Keratinocyte (primary cell): ENCODE measurements around the gene CACNA1H. TPM values are rescaled to one million over a fixed set of nuclear protein-coding genes. Genes with fewer than 3 reads are reported as not detected.
"Not testable (repeated sequence)": the region's sequence is repeated elsewhere in the genome, so short reads cannot be mapped to it uniquely, and the experiment has no call there.

Experiments
- DNase-seq: peaks from one replicate; pipeline ENCODE4 v3.0.0-alpha.2; 2011; ENCODE audit warnings: low read depth, missing footprints, low spot score
- FAIRE-seq: peaks from 2 replicates; lab custom pipeline; 2011; peaks lifted over from hg19 to GRCh38; lab: Jason Lieb, UNC
- H2AFZ ChIP-seq: 2 replicates; pipeline ENCODE4 v1.6.0; 2012; ENCODE audit warnings: low read length, control low read depth, inconsistent platforms; ENCODE audit not compliant: control insufficient read depth
- H3K27ac ChIP-seq: 2 replicates; pipeline ENCODE4 v1.5.1; 2011; ENCODE audit warnings: low read length; ENCODE audit not compliant: control insufficient read depth, insufficient read depth
- H3K27me3 ChIP-seq: 3 replicates; pipeline ENCODE4 v1.6.0; 2011; ENCODE audit warnings: low read length; ENCODE audit not compliant: control insufficient read depth, insufficient read depth; ENCODE audit errors: extremely low read depth
- H3K36me3 ChIP-seq, 2 experiments: 2 replicates in 1 of 2; 3 replicates in 1 of 2; pipeline ENCODE4 v1.5.1; 2011; ENCODE audit warnings: low read length in 2 of 2, mild to moderate bottlenecking in 1 of 2; ENCODE audit not compliant: control insufficient read depth in 2 of 2, insufficient read depth in 2 of 2; ENCODE audit errors: extremely low read depth in 1 of 2
- H3K4me1 ChIP-seq: 3 replicates; pipeline ENCODE4 v1.5.1; 2011; ENCODE audit warnings: low read length; ENCODE audit not compliant: control insufficient read depth, insufficient read depth; ENCODE audit errors: extremely low read depth
- H3K4me2 ChIP-seq: 3 replicates; pipeline ENCODE4 v1.6.0; 2011; ENCODE audit warnings: low read depth, low read length; ENCODE audit not compliant: control insufficient read depth, insufficient read depth; ENCODE audit errors: extremely low read depth
- H3K4me3 ChIP-seq, 3 experiments: fragments of 200-600 bp in 1 of 3; sonication (generic) in 1 of 3; 2 replicates in 2 of 3; 3 replicates in 1 of 3; pipeline ENCODE4 v1.5.1; 2011 to 2016; ENCODE audit warnings: low read length in 3 of 3, mild to moderate bottlenecking in 3 of 3, control low read depth in 2 of 3, inconsistent platforms in 1 of 3, low read depth in 1 of 3, mixed read lengths in 1 of 3, mixed run types in 1 of 3, moderate library complexity in 1 of 3; ENCODE audit not compliant: control insufficient read depth in 2 of 3, insufficient read depth in 2 of 3; ENCODE audit errors: extremely low read depth in 1 of 3
- H3K79me2 ChIP-seq: 2 replicates; pipeline ENCODE4 v1.6.0; 2012; ENCODE audit warnings: low read length; ENCODE audit not compliant: control insufficient read depth, insufficient read depth
- H3K9ac ChIP-seq: 3 replicates; pipeline ENCODE4 v1.6.0; 2011; ENCODE audit warnings: low read length; ENCODE audit not compliant: control insufficient read depth, insufficient read depth; ENCODE audit errors: extremely low read depth
- H3K9me1 ChIP-seq: 3 replicates; pipeline ENCODE4 v1.6.0; 2011; ENCODE audit warnings: low read length; ENCODE audit not compliant: control insufficient read depth, insufficient read depth; ENCODE audit errors: extremely low read depth
- H3K9me3 ChIP-seq: 2 replicates; pipeline ENCODE4 v1.5.1; 2012; ENCODE audit warnings: low read depth, low read length; ENCODE audit not compliant: control insufficient read depth
- H4K20me1 ChIP-seq: 3 replicates; pipeline ENCODE4 v1.6.0; 2011; ENCODE audit warnings: low read length; ENCODE audit not compliant: control insufficient read depth, insufficient read depth; ENCODE audit errors: extremely low read depth
- dilution Hi-C: fragments of 300-500 bp; cut with MboI; formaldehyde crosslinking; loops from one replicate; pipeline ENCODE4 v1.7.0; 2020; ENCODE audit warnings: low sequenced_read_pairs; ENCODE audit not compliant: extremely low pct_ligation_motif_present
- polyA plus RNA-seq, 5 experiments: library from polyadenylated mRNA; depleted of rRNA in 3 of 5; stranded (reverse) in 3 of 5; stranded (forward) in 1 of 5; unstranded in 1 of 5; fragments of >200 nt; gene quantifications; 1 replicate in 1 of 5; 2 replicates in 3 of 5; 3 replicates in 1 of 5; pipeline versions ENCODE4 v1.2.1 to v1.2.3, GENCODE V29; 2011 to 2012; ENCODE audit warnings: missing spikeins in 2 of 5, low read depth in 1 of 5, low replicate concordance in 1 of 5

The CACNA1H gene
- polyA plus RNA-seq, 1 donor (not counting 4 experiments of a cell fraction or from before 2014, with no cell fraction given): not detected

GRCh38 chr16:1249031-1249755 lies 96.3 kb downstream of the CACNA1H start:
- H3K9me1 ChIP-seq, H3K9ac ChIP-seq, dilution Hi-C loops, H4K20me1 ChIP-seq, H3K4me2 ChIP-seq, H3K4me3 ChIP-seq, H3K9me3 ChIP-seq, H3K79me2 ChIP-seq, H3K27ac ChIP-seq, H3K4me1 ChIP-seq, H2AFZ ChIP-seq, H3K36me3 ChIP-seq, DNase-seq: not testable (repeated sequence)
- peak; percentile 36 for FAIRE-seq
- peaks cover 11% of the 10 kb centered on the region for H3K27me3 ChIP-seq

- H3K9me1 ChIP-seq, FAIRE-seq, H3K36me3 ChIP-seq, H3K4me2 ChIP-seq, H3K9ac ChIP-seq, H4K20me1 ChIP-seq, H3K4me3 ChIP-seq, H3K79me2 ChIP-seq, dilution Hi-C loops, H3K27ac ChIP-seq, H3K9me3 ChIP-seq, H3K4me1 ChIP-seq, H2AFZ ChIP-seq, H3K27me3 ChIP-seq, DNase-seq: not testable (repeated sequence)
Observed at GRCh38 chr16:1253701-1254364, 100.9 kb downstream of the CACNA1H start.

GRCh38 chr16:1254821-1255220 lies 101.9 kb downstream of the CACNA1H start:
- dilution Hi-C loops, H3K4me1 ChIP-seq, FAIRE-seq: not testable (repeated sequence)

GRCh38 chr16:1255276-1256122 lies 102.6 kb downstream of the CACNA1H start, which contains the start of gene TPSD1:
TSS of gene TPSD1 (plus strand) at chr16:1256069. CDS start at chr16:1256281, 212 bp downstream.
- H3K4me1 ChIP-seq, H3K27ac ChIP-seq, H4K20me1 ChIP-seq, DNase-seq, H3K4me2 ChIP-seq, FAIRE-seq, H2AFZ ChIP-seq, H3K79me2 ChIP-seq, H3K9me3 ChIP-seq, H3K9me1 ChIP-seq, H3K9ac ChIP-seq, H3K4me3 ChIP-seq, H3K36me3 ChIP-seq, dilution Hi-C loops: not testable (repeated sequence)
- H3K27me3 ChIP-seq: peaks cover 17% of the 10 kb centered on the region

More at GRCh38 chr16:1254821-1255220, 101.9 kb downstream of the CACNA1H start:
- not testable (repeated sequence) for H3K9me3 ChIP-seq, DNase-seq, H4K20me1 ChIP-seq, H3K9me1 ChIP-seq, H3K36me3 ChIP-seq, H3K27ac ChIP-seq, H3K9ac ChIP-seq, H3K4me2 ChIP-seq, H2AFZ ChIP-seq, H3K79me2 ChIP-seq, H3K4me3 ChIP-seq
- peaks cover 11% of the 10 kb centered on the region for H3K27me3 ChIP-seq
